Muscle of back (tissue), 11 donors: ENCODE data around the gene WDR82. TPM values are rescaled to one million over a fixed set of nuclear protein-coding genes. Genes with fewer than 3 reads are reported as not detected.

ENCODE experiments used
- DNase-seq, 3 donors: peaks; one replicate each; pipeline versions ENCODE4 v3.0.0 to v3.0.0-alpha.2; 2013
- polyA plus RNA-seq, 10 donors: library from polyadenylated mRNA; unstranded; fragments of 120-200 nt; gene quantifications; one replicate each; pipeline ENCODE4 v1.2.1, GENCODE V29; 2013; ENCODE audit not compliant: insufficient read length in 10 of 10

The WDR82 gene
- polyA plus RNA-seq, 10 donors, result 77.7 to 106 (median 84.0) TPM

GRCh38 chr3:52240059-52240885 is 38.2 kb downstream of the WDR82 start:
- peak in 2 of 3 donors; percentile 47 to 64 for DNase-seq

- DNase-seq, result peak; percentile 81 to 95 (median 92)
Measured at GRCh38 chr3:52238761-52239701, 39.4 kb downstream of the WDR82 start, which contains the start of gene TWF2. Gene TWF2, minus strand, starts transcription at chr3:52239158. Its CDS starts 142 bp downstream, at chr3:52239016.

- peak in 1 of 3 donors; percentile 49 for DNase-seq
Measured at GRCh38 chr3:52238193-52238760, 40.2 kb downstream of the WDR82 start.

DNA sequence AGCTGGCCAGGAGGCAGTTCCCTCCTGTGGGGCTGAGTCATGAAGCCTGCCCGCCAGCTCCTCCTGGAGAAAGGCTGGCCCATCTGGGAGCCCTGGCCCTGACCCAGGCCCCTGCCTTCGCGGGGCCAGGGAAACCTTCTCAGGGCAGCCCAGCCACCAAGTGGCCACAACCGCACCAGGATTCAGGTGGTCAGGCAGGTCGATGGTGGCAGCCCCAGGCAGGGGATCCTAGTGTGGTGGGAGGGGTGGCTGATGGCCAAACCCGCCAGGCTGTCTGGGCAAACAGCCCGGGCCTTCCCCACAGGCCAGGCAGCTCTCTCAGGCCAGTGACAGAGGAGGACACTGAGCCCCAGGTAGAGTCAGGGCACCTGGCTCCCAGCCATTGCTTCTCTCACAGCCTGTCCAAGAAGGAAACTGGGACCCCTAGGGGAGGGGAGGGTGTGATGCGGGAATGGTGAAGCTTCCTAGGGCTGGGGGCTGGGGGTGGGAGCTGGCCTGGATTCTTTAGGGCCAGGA is 40.7 kb downstream of the WDR82 start:
- DNase-seq, result peak in 2 of 3 donors; percentile 51 to 73

GRCh38 chr3:52237006-52237656 is 41.3 kb downstream of the WDR82 start:
- DNase-seq, result no peak

GRCh38 chr3:52236424-52236886 is 42.0 kb downstream of the WDR82 start:
- no peak for DNase-seq

- no peak for DNase-seq
Measured at GRCh38 chr3:52234516-52235447, 43.7 kb downstream of the WDR82 start.

DNA sequence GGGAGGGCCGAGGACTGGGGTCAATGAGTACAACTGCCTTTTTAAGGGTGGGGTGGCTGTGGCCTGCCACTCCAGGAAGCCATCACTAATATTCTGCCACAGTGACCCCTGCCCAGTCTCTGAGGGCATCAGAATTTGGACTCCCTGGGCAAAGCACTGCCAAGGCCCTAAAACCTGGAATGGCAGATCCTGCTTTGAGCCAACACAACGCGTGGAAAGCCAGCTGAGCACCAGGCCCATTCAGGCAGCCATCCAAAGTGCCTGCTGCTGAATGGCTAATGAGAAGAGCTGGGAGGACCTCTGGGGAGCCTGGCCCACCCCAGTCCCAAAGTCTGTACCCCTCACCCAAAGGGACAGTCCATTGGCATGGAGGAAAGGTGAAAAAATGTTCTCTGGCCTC is 44.5 kb downstream of the WDR82 start:
- DNase-seq, result no peak

DNA sequence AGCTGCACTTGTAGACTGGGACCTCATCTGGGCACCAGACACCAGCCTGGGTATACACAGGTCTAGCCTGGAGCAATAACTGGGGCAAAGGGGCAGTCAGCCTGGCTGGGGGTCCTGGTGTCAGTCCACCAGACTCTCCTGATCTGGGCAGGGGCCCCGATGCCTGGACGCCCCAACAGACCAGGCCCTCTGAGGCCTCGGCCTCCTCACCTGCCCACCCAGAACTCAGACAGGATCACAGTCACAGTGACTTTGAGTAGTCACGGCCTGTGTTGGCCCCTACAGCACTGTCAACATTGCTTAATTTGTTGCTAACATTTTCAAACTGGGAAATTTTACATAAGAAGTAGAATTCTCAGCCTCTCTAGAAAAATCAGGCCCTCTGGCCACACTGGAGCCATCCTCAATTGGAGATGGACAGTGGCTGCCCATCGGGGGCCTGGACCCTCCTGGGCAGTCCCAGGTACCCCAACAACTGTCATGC is 45.3 kb downstream of the WDR82 start:
- DNase-seq, result no peak

GRCh38 chr3:52232279-52233107 is 46.0 kb downstream of the WDR82 start:
- DNase-seq, result no peak

DNA sequence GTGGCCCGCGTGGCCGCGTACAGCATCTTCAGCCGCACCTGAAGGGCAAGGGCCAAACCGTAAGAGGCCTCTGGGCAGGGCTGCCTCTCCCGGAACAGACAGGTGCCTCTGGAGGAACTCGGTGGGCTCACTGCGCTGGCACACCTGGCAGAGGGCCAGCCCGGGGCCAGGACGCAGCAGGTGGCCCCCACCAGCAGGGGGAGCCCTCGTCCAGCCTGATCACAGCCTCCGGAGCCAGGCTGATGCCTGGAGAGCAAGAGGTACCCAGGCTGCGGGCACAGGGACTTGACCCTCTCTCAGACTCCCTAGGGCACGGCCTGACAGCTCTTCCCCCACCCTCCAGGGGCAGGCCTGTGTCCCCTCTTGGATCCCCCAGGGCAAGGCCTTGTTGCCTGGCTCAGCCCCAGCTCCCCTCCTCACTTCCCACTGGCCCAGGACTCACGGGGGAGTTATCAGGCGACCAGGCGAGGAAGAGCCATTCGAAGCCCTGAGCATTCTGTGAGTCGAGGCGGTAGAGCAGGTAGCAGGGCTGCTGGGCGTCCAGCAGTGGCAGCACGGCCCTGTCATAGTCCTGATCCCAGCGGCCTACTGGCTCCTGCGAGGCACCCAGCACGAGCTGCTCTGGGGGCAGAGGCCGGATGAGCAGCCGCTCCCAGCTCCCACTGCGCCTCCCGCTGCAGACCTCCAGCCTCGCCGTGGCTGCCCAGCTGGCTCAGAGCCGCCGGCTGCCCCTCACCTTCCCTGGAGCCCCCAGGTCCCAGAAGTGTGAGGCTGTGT is 46.8 kb downstream of the WDR82 start:
- peak in 1 of 3 donors; percentile 46 for DNase-seq

DNA sequence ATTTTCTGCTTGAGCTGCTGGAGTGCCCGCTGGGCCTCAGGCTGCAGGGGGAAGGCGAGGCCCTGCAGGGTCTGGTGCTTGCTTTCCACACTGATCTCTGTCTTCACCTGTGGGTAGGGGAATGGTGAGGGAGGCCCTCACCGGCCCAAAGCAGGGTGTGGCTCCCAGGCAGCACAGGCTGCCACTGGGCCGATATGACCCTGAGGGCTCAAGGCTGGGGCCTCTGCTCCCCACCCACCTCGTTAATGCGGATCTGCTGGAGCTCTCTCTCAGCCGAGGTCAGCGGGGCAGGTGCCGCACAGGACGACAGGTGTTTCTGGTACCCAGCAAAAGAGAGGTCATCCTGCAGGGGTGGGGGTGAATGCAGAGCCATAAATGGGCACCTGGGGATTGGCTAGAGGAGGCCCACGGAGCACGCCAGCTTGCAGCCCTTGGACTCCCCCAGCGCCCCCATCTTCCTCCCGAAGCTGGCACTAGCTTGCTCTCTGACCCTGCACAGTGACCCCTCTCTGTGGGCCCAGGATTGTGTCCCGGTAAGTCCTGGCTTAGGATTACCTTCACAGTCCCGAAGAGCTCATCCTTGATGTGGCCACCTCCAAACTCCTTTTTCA is 47.5 kb downstream of the WDR82 start:
- no peak for DNase-seq

- DNase-seq, result no peak
Measured at GRCh38 chr3:52230461-52230860, 48.0 kb downstream of the WDR82 start.

DNA sequence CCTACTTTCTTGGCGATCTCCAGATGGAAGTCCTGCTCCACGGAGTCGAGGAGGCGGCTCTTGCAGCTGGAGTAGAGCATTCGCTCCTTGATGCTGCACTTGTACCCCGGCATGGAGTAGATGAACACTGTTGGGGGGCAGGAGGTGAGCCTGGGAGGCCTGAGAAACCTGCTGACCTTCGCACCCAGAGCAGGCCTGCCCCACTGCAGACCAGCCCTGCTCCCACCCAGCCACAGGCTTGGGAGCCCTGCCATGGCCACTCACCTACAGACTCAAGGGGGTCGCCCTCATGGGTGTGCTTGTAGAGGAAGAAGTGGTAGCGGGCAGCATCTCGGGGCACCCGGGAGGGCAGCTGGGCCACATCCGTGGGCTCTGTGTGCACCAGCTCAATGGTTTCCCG is 48.8 kb downstream of the WDR82 start:
- no peak for DNase-seq

DNA sequence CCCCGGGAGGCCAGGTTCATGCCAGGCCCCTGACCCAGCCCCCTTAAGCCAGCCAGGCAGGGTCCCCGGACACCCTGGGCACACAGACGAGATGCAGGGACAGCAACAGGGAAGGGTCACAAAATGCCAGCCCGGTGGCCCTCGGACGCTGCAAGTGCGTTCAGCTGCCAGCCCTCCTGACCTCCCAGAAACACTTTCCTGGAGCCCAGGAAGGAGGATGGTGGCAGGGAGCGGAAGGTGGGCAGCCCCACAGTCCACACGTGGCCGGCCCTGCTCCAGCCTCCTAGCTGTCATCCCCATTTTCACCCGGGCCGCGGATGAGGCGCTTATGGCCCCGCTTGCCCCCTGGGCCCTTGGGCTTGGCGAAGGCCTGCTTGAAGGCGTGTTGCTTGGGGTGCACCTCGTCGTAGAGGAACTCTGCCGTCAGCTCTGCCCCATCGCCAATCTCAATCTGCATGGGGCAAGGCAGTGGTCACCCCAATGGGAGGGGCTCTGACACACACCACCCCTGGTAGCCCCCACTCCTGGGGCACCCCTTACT is 49.6 kb downstream of the WDR82 start:
- DNase-seq, result no peak

DNA sequence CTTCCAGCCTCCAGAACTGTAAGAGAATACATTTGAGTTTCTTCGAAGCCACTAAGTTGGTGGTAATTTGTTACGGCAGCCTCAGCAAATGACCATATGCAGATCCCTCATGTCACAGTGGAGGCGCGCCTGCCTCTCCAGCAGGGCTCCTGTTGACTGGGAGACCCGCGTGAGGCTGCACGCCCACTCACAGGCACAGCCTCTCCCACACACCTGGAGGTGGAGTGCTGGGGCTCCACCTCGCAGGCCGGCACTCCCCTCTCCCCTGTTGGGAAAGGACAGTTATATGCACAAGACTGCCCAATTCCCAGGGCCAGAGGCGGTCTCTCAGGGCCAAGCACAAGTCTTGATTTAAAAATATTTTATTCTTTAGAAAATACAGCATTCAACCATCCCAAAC is 50.2 kb downstream of the WDR82 start:
- DNase-seq, result no peak

- no peak for DNase-seq
Measured at GRCh38 chr3:52227766-52228165, 50.7 kb downstream of the WDR82 start.
